Hypothalamus (tissue), 51 donors: Measurements from ENCODE around the gene ONECUT1.
"Not testable (repeated sequence)": the region's sequence is repeated elsewhere in the genome, so short reads cannot be mapped to it uniquely, and the experiment has no call there.

ENCODE experiments used
- DNase-seq, 51 donors: peaks; one replicate each; lab custom pipeline; 2025; lab: John Stamatoyannopoulos, UW

ONECUT1 gene

GRCh38 chr15:52790169-52790708 is at the start of gene ONECUT1:
Gene ONECUT1 (minus strand): TSS chr15:52790336. CDS start chr15:52789884, 452 bp downstream.
- peak in 24 of 51 donors; percentile 10 to 68 (median 34) for DNase-seq

- DNase-seq = no peak
These were observed 44.2 kb upstream of the ONECUT1 start for GRCh38 chr15:52834379-52834778.

- not testable (repeated sequence) for DNase-seq
These were observed 34.2 kb upstream of the ONECUT1 start for GRCh38 chr15:52824169-52824942.

- DNase-seq = no peak
These were observed 32.3 kb upstream of the ONECUT1 start for GRCh38 chr15:52822475-52822874.

GRCh38 chr15:52819253-52819652 is 29.1 kb upstream of the ONECUT1 start:
- DNase-seq = no peak

GRCh38 chr15:52815899-52816298 is 25.8 kb upstream of the ONECUT1 start:
- DNase-seq = not testable (repeated sequence)

- DNase-seq = no peak
These were observed 18.9 kb upstream of the ONECUT1 start for GRCh38 chr15:52808996-52809395.

GRCh38 chr15:52808441-52808840 is 18.3 kb upstream of the ONECUT1 start:
- no peak for DNase-seq

GRCh38 chr15:52806284-52806655 is 16.1 kb upstream of the ONECUT1 start:
- no peak for DNase-seq

GRCh38 chr15:52805351-52806283 is 15.5 kb upstream of the ONECUT1 start:
- DNase-seq = no peak

- no peak for DNase-seq
These were observed 14.5 kb upstream of the ONECUT1 start for GRCh38 chr15:52804526-52805081.

GRCh38 chr15:52803467-52804306 is 13.6 kb upstream of the ONECUT1 start:
- DNase-seq = no peak

- no peak for DNase-seq
These were observed 13.0 kb upstream of the ONECUT1 start for GRCh38 chr15:52803108-52803466.

- no peak for DNase-seq
These were observed 12.0 kb upstream of the ONECUT1 start for GRCh38 chr15:52802110-52802509.

GRCh38 chr15:52801748-52802085 is 11.6 kb upstream of the ONECUT1 start:
- no peak for DNase-seq

- DNase-seq = no peak
These were observed 11.0 kb upstream of the ONECUT1 start for GRCh38 chr15:52800828-52801747.

- DNase-seq = no peak
These were observed 9.1 kb upstream of the ONECUT1 start for GRCh38 chr15:52799145-52799811.

GRCh38 chr15:52798529-52799101 is 8.5 kb upstream of the ONECUT1 start:
- DNase-seq = no peak
